Measurements from ENCODE around the gene SAMD3.

DNA sequence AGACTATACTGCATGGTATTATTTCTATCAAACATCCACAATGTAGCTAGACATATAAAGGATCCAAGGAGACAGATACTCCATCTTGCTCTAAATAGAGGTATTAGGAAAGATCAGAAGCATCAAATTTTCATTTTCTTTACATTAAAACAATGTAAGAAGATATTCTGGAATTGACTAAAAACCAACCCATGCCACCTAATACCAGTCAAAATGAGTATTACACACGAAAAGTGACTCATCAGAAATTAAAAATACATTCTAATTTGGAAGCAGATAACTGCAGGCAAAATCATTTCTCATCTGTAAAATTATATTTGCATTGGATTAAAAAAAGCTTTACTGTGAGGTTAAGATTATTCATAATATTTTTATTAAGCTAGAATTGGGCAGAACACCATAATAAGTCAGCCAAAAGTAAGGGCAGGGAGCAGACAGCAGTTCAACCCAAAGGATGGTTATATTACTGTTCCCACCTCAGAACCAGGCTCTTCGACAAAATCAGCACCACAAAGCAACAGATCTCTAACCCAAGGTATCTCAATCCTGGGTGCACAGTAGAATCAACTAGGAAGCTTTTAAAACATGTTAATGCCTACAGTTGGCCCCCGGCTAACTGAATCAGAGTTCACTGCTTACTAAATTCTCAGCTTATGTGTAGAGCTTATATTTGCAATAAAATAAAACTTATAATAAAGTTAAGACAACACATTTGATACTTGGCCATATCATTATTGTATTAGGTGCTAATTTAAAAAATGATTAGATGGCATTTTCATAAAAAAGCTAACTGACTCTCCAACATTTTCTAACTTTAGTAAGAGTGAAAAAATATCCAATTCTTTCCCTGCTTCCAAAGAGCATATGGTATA lies 35.2 kb downstream of the SAMD3 start:
- TF ChIP-seq EZH2 (IDR thresholded peaks at IDR 0.05; ENCODE audit: insufficient read depth, low read length), result no peak
- TF ChIP-seq, protein P1, sequence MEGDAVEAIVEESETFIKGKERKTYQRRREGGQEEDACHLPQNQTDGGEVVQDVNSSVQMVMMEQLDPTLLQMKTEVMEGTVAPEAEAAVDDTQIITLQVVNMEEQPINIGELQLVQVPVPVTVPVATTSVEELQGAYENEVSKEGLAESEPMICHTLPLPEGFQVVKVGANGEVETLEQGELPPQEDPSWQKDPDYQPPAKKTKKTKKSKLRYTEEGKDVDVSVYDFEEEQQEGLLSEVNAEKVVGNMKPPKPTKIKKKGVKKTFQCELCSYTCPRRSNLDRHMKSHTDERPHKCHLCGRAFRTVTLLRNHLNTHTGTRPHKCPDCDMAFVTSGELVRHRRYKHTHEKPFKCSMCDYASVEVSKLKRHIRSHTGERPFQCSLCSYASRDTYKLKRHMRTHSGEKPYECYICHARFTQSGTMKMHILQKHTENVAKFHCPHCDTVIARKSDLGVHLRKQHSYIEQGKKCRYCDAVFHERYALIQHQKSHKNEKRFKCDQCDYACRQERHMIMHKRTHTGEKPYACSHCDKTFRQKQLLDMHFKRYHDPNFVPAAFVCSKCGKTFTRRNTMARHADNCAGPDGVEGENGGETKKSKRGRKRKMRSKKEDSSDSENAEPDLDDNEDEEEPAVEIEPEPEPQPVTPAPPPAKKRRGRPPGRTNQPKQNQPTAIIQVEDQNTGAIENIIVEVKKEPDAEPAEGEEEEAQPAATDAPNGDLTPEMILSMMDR (IDR thresholded peaks at IDR 0.05; ENCODE audit: insufficient read depth, low read depth, low read length), result no peak
